Measurements from ENCODE around the gene EBF4.

EBF4 gene

DNA sequence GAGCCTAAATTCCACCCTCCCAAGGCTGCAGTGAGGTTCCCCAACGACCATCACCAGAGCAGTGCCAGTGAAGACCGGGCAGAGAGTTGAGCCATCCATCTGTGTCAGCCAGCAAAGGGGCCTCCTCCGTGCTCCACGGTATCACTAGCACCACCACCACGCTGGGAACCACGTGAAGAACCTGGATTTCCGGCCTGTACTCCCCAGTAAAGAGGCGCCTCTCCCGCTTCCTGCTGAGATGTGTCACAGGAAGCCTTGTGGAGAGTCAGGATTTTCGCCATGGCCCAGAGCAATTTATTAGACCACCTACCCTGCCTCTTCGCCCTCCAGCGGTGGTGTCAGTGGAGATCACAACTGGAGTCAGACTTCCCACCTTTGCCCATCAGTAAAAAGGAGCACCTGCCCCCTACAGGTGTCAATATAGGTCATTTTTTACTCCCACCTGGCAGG lies 79.1 kb downstream of the EBF4 start:
- no peak for TF ChIP-seq CTCF (IDR thresholded peaks at IDR 0.05; ENCODE audit: low read depth, low read length, poor library complexity, severe bottlenecking)
- TF ChIP-seq EZH2phosphoT487 (IDR thresholded peaks at IDR 0.05; ENCODE audit: borderline replicate concordance, low read length) = no peak
- Histone ChIP-seq H3K4me2 (ENCODE audit: low read length) (no peak overlapping the region), H3K36me3 (ENCODE audit: control insufficient read depth, low read length) (no peaks in the 10 kb centered on the region), H3K27ac (ENCODE audit: low read depth, low read length) (no peak overlapping the region), H3K79me2 (ENCODE audit: control insufficient read depth, low read length) (no peaks in the 10 kb centered on the region), H3K4me1 (ENCODE audit: control insufficient read depth, low read length) (no peaks in the 10 kb centered on the region), H3K9me3 (ENCODE audit: control insufficient read depth, insufficient read depth, low read length) (no peaks in the 10 kb centered on the region), H3K27me3 (ENCODE audit: control insufficient read depth, low read length) (peaks cover 10% of the 10 kb centered on the region; the same call in 1 of the 2 replicates), H4K20me1 (ENCODE audit: control insufficient read depth, insufficient read depth, low read depth, low read length) (no peaks in the 10 kb centered on the region), H3K4me3 (ENCODE audit: low read length) (no peak overlapping the region), H3K9me2 (replicated peaks; ENCODE audit: control insufficient read depth, low read length) (no peaks in the 10 kb centered on the region), H3F3A (ENCODE audit: control insufficient read depth, insufficient read depth) (no peaks in the 10 kb centered on the region)

- Histone ChIP-seq H3K4me3 (ENCODE audit: low read length) (no peak overlapping the region), H3K4me1 (ENCODE audit: control insufficient read depth, low read length) (no peaks in the 10 kb centered on the region), H3K27ac (ENCODE audit: low read depth, low read length) (no peak overlapping the region), H3K4me2 (ENCODE audit: low read length) (no peak overlapping the region), H3K79me2 (ENCODE audit: control insufficient read depth, low read length) (no peaks in the 10 kb centered on the region), H3K27me3 (ENCODE audit: control insufficient read depth, low read length) (peaks cover 9% of the 10 kb centered on the region; the same call in 1 of the 2 replicates), H3K36me3 (ENCODE audit: control insufficient read depth, low read length) (no peaks in the 10 kb centered on the region), H3K9me2 (replicated peaks; ENCODE audit: control insufficient read depth, low read length) (no peaks in the 10 kb centered on the region), H3K9me3 (ENCODE audit: control insufficient read depth, insufficient read depth, low read length) (no peaks in the 10 kb centered on the region), H3F3A (ENCODE audit: control insufficient read depth, insufficient read depth) (no peaks in the 10 kb centered on the region), H4K20me1 (ENCODE audit: control insufficient read depth, insufficient read depth, low read depth, low read length) (no peaks in the 10 kb centered on the region)
- TF ChIP-seq CTCF (IDR thresholded peaks at IDR 0.05; ENCODE audit: low read depth, low read length, poor library complexity, severe bottlenecking) = no peak
- TF ChIP-seq EZH2phosphoT487 (IDR thresholded peaks at IDR 0.05; ENCODE audit: borderline replicate concordance, low read length) = no peak
These were observed 81.2 kb downstream of the EBF4 start for GRCh38 chr20:2773812-2774211.

DNA sequence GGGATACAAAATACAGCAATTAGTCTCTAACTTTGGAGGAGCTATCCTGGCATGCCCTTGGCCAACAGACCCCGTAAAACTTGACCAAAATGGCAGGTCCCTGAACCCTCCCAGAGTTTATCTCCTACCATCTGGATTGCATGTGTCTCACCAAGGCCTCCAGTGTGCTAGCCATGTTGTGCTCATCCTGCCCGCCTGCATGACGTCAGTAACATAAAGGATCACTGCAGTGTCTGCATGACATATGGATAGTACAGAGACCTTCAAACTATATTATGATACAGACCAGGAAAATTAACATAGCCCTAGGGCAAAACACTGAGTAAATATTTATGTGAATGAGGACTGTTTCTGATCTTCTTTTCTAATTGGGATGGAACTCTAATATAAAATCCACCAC lies 82.6 kb downstream of the EBF4 start:
- H3K27ac ChIP-seq (ENCODE audit: low read depth, low read length) = no peak overlapping the region
- no peaks in the 10 kb centered on the region for H3K4me1 ChIP-seq (ENCODE audit: control insufficient read depth, low read length)
- no peaks in the 10 kb centered on the region for H3F3A ChIP-seq (ENCODE audit: control insufficient read depth, insufficient read depth)
- no peaks in the 10 kb centered on the region for H3K36me3 ChIP-seq (ENCODE audit: control insufficient read depth, low read length)
- H3K9me2 ChIP-seq (replicated peaks; ENCODE audit: control insufficient read depth, low read length) = no peaks in the 10 kb centered on the region
- TF ChIP-seq CTCF (IDR thresholded peaks at IDR 0.05; ENCODE audit: low read depth, low read length, poor library complexity, severe bottlenecking) = no peak
- H3K79me2 ChIP-seq (ENCODE audit: control insufficient read depth, low read length) = no peaks in the 10 kb centered on the region
- H3K4me3 ChIP-seq (ENCODE audit: low read length) = no peak overlapping the region
- H3K9me3 ChIP-seq (ENCODE audit: control insufficient read depth, insufficient read depth, low read length) = no peaks in the 10 kb centered on the region
- H3K27me3 ChIP-seq (ENCODE audit: control insufficient read depth, low read length) = peaks cover 12% of the 10 kb centered on the region; the same call in 1 of the 2 replicates
- no peak overlapping the region for H3K4me2 ChIP-seq (ENCODE audit: low read length)
- no peaks in the 10 kb centered on the region for H4K20me1 ChIP-seq (ENCODE audit: control insufficient read depth, insufficient read depth, low read depth, low read length)

Data from DOHH2 (cell line).